Measurements from ENCODE around the gene PACRG. TPM values are rescaled to one million over a fixed set of nuclear protein-coding genes. Genes with fewer than 3 reads are reported as not detected.

The PACRG gene
- total and polyA plus RNA-seq, 10 of the 15 experiments (the other 5 are each of a cell fraction or from before 2014, with no cell fraction given) = not detected

- Histone ChIP-seq H3K27ac (ENCODE audit: control insufficient read depth, insufficient read depth) (no peak overlapping the region), H3K79me2 (ENCODE audit: control insufficient read depth, insufficient read depth, low read length) (no peaks in the 10 kb centered on the region), H3K4me1 (ENCODE audit: control insufficient read depth, insufficient read depth, low read length) (no peaks in the 10 kb centered on the region), H3K9me3 (replicated peaks; ENCODE audit: control insufficient read depth, insufficient read depth, low read length) (no peaks in the 10 kb centered on the region), H3K9ac (ENCODE audit: control insufficient read depth, insufficient read depth, low read length) (no peak overlapping the region), H2AFZ (ENCODE audit: control insufficient read depth, low read depth, low read length) (no peak overlapping the region), H4K20me1 (ENCODE audit: control insufficient read depth, insufficient read depth) (no peaks in the 10 kb centered on the region), H3K27me3 (replicated peaks in 1 of 2; ENCODE audit: control insufficient read depth in 2 of 2, insufficient read depth in 2 of 2, low read length in 1 of 2) (no peaks in the 10 kb centered on the region), H3K36me3 (ENCODE audit: control insufficient read depth in 2 of 2, insufficient read depth in 2 of 2, low read length in 1 of 2) (no peaks in the 10 kb centered on the region), H3K4me2 (ENCODE audit: control insufficient read depth, insufficient read depth) (no peak overlapping the region), H3K4me3 (no peak overlapping the region)
- intact Hi-C loops (cut with micrococcal nuclease; ENCODE audit: unreplicated experiment) (no loop called here), in situ Hi-C loops (cut with MboI) (no loop called here)
- no peak for ATAC-seq
- BruUV-seq (replicated peaks) = no TSS peak
- WGBS (ENCODE audit: insufficient coverage, insufficient replicate concordance, low lambda C conversion rate, missing lambda C conversion rate) = 0% methylated on average over 1 of the region's 1 CpG
- SMC1A ChIA-PET (ENCODE audit: uncharacterized antibody, unreplicated experiment) = no interaction called here
- DNase-seq (ENCODE audit: low read depth, low spot score) = no peak
- no peak for FAIRE-seq
- no peak for TF ChIP-seq PAX5 (IDR thresholded peaks at IDR 0.05; ENCODE audit: borderline replicate concordance, low read depth, low read length)
- TF ChIP-seq PBX3 (IDR thresholded peaks at IDR 0.05; ENCODE audit: insufficient replicate concordance, low read depth, low read length) = no peak
- TF ChIP-seq IKZF2 (IDR thresholded peaks at IDR 0.05) = no peak
- TF ChIP-seq REST (IDR thresholded peaks at IDR 0.05; ENCODE audit: low read depth, low read length) = no peak
- TF ChIP-seq NR2C2 (IDR thresholded peaks at IDR 0.05; ENCODE audit: borderline replicate concordance, control insufficient read depth, insufficient read length, low read depth) = no peak
- no peak for TF ChIP-seq SMAD1 (IDR thresholded peaks at IDR 0.05; ENCODE audit: low read depth, partially characterized antibody)
- no peak for TF ChIP-seq MEF2A (IDR thresholded peaks at IDR 0.05; ENCODE audit: insufficient read depth, low read depth, low read length)
- RAD21 ChIA-PET (ENCODE audit: unreplicated experiment) = no interaction called here
- CTCF ChIA-PET = no interaction called here
- POLR2A ChIA-PET = no interaction called here
Observed at GRCh38 chr6:163014736-163015135, 287.0 kb downstream of the PACRG start.
